Vagina (tissue), 2 donors: ENCODE results near the gene NMUR1.

Experiments
- POLR2A ChIP-seq, 2 donors: fragments of 450-650 bp; IDR thresholded peaks; one replicate each; pipeline ENCODE4 v1.6.1; 2017; ENCODE audit warnings: antibody characterized with exemption in 2 of 2, mild to moderate bottlenecking in 2 of 2, moderate library complexity in 2 of 2
- TF ChIP-seq, protein P1 (sequence below), 3 experiments: fragments of 450-650 bp in 2 of 3; fragments of 200-600 bp in 1 of 3; sonication (generic) in 1 of 3; IDR thresholded peaks; one replicate each; pipeline ENCODE4 v1.5.1; 2017 to 2019; ENCODE audit warnings: antibody characterized with exemption in 3 of 3, mild to moderate bottlenecking in 2 of 3, moderate library complexity in 2 of 3

DNA sequence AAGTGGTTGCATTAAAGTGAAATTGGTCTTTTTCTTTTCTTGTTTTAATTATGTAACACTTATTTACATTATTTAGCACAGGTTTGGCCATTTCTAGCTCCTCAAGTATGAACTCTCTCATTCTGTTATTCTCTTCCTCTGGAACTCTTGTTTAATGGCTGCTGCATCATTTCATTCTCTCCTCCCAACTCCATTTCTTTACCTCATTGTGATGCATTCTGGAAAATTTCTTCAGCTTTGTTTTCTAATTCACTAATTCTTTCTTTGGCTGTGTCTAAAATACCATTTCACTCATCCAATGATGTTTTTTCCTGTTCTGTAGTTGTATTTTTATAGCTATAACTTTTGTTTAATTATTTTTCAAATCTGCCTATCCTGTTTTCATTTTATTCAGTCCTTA is 22.5 kb upstream of the NMUR1 start:
- no peak for TF ChIP-seq POLR2A (IDR thresholded peaks at IDR 0.05)
- TF ChIP-seq, protein P1, sequence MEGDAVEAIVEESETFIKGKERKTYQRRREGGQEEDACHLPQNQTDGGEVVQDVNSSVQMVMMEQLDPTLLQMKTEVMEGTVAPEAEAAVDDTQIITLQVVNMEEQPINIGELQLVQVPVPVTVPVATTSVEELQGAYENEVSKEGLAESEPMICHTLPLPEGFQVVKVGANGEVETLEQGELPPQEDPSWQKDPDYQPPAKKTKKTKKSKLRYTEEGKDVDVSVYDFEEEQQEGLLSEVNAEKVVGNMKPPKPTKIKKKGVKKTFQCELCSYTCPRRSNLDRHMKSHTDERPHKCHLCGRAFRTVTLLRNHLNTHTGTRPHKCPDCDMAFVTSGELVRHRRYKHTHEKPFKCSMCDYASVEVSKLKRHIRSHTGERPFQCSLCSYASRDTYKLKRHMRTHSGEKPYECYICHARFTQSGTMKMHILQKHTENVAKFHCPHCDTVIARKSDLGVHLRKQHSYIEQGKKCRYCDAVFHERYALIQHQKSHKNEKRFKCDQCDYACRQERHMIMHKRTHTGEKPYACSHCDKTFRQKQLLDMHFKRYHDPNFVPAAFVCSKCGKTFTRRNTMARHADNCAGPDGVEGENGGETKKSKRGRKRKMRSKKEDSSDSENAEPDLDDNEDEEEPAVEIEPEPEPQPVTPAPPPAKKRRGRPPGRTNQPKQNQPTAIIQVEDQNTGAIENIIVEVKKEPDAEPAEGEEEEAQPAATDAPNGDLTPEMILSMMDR (IDR thresholded peaks at IDR 0.05), result no peak
